GM19025 (cell line): ENCODE results near the gene FAM110A.
A peak's percentile ranks its signal among the peaks of the same experiment; 100 is the strongest.
"Not testable (repeated sequence)": the region's sequence is repeated elsewhere in the genome, so short reads cannot be mapped to it uniquely, and the experiment has no call there.

Experiments used
- ATAC-seq: cut with Tn5 transposase; IDR thresholded peaks from one replicate; pipeline ENCODE4 v1.9.1; 2021; ENCODE audit warnings: mild to moderate bottlenecking, low read depth, moderate library complexity; ENCODE audit not compliant: unreplicated experiment

Gene FAM110A

GRCh38 chr20:841568-842546 lies 8.3 kb downstream of the FAM110A start:
- no peak for ATAC-seq

- ATAC-seq, result no peak
These were observed 9.0 kb downstream of the FAM110A start for GRCh38 chr20:842547-842940.

- no peak for ATAC-seq
These were observed 10.4 kb downstream of the FAM110A start for GRCh38 chr20:843912-844311.

- ATAC-seq, result peak; percentile 99
These were observed 11.1 kb downstream of the FAM110A start for GRCh38 chr20:844473-845225.

GRCh38 chr20:845226-845868 lies 11.8 kb downstream of the FAM110A start:
- ATAC-seq, result no peak

- ATAC-seq, result no peak
These were observed 12.7 kb downstream of the FAM110A start for GRCh38 chr20:845941-846893.

GRCh38 chr20:846894-847278 lies 13.4 kb downstream of the FAM110A start:
- ATAC-seq, result no peak

GRCh38 chr20:848193-848592 lies 14.7 kb downstream of the FAM110A start:
- ATAC-seq, result no peak

- not testable (repeated sequence) for ATAC-seq
These were observed 15.2 kb downstream of the FAM110A start for GRCh38 chr20:848731-849130.

- ATAC-seq, result no peak
These were observed 20.0 kb downstream of the FAM110A start for GRCh38 chr20:853406-853996.

- ATAC-seq, result no peak
These were observed 21.1 kb downstream of the FAM110A start for GRCh38 chr20:854601-855000.

- no peak for ATAC-seq
These were observed 22.2 kb downstream of the FAM110A start for GRCh38 chr20:855466-856360.

GRCh38 chr20:856361-856775 lies 22.9 kb downstream of the FAM110A start:
- no peak for ATAC-seq

- no peak for ATAC-seq
These were observed 24.5 kb downstream of the FAM110A start for GRCh38 chr20:858011-858410.

GRCh38 chr20:859751-860231 lies 26.3 kb downstream of the FAM110A start:
- no peak for ATAC-seq

GRCh38 chr20:860891-861290 lies 27.4 kb downstream of the FAM110A start:
- ATAC-seq, result no peak

GRCh38 chr20:865440-865839 lies 31.9 kb downstream of the FAM110A start:
- no peak for ATAC-seq

- no peak for ATAC-seq
These were observed 34.8 kb downstream of the FAM110A start for GRCh38 chr20:868279-868678.
